ENCODE data around the gene KY.

The KY gene

GRCh38 chr3:134654031-134654430 is 3.2 kb upstream of the KY start:
- no peak for DNase-seq (ENCODE audit: low spot score)
- in situ Hi-C loops (cut with MboI; ENCODE audit: low pct_unique_long_range_greater_than_20kb, low sequenced_read_pairs, unreplicated experiment), result no loop called here
- TF ChIP-seq, protein P1, sequence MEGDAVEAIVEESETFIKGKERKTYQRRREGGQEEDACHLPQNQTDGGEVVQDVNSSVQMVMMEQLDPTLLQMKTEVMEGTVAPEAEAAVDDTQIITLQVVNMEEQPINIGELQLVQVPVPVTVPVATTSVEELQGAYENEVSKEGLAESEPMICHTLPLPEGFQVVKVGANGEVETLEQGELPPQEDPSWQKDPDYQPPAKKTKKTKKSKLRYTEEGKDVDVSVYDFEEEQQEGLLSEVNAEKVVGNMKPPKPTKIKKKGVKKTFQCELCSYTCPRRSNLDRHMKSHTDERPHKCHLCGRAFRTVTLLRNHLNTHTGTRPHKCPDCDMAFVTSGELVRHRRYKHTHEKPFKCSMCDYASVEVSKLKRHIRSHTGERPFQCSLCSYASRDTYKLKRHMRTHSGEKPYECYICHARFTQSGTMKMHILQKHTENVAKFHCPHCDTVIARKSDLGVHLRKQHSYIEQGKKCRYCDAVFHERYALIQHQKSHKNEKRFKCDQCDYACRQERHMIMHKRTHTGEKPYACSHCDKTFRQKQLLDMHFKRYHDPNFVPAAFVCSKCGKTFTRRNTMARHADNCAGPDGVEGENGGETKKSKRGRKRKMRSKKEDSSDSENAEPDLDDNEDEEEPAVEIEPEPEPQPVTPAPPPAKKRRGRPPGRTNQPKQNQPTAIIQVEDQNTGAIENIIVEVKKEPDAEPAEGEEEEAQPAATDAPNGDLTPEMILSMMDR (IDR thresholded peaks at IDR 0.05; ENCODE audit: extremely low read depth, insufficient read depth, missing control alignments), result no peak

- DNase-seq (ENCODE audit: low spot score), result no peak
- in situ Hi-C loops (cut with MboI; ENCODE audit: low pct_unique_long_range_greater_than_20kb, low sequenced_read_pairs, unreplicated experiment), result no loop called here
- TF ChIP-seq, protein P1 (IDR thresholded peaks at IDR 0.05; ENCODE audit: extremely low read depth, insufficient read depth, missing control alignments), result no peak
These were observed 2.2 kb upstream of the KY start for GRCh38 chr3:134652886-134653630.

DNA sequence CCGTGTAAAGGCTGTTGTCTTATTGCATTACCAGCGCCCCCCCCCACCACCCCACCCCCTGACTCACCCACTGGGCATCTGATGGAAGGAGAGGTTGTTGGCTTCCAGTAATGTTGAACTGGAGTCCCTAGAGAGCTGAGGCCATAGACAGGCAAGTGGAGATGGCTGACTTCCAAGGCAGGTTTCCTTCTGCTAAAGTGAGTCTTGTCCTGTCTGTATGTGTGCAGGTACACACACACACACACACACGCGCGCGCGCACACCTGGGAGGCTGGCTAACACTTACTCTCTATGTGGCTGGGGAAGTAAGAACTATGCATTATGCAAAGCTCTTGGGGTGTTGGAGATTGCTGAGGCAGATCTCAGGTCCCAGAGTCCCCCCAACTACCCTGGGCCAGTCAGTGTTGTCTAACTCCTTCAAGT is 1.6 kb upstream of the KY start:
- in situ Hi-C loops (cut with MboI; ENCODE audit: low pct_unique_long_range_greater_than_20kb, low sequenced_read_pairs, unreplicated experiment), result no loop called here
- no peak for DNase-seq (ENCODE audit: low spot score)
- TF ChIP-seq, protein P1 (IDR thresholded peaks at IDR 0.05; ENCODE audit: extremely low read depth, insufficient read depth, missing control alignments), result no peak

GRCh38 chr3:134651347-134652041 is 672 bp upstream of the KY start:
- TF ChIP-seq, protein P1 (IDR thresholded peaks at IDR 0.05; ENCODE audit: extremely low read depth, insufficient read depth, missing control alignments), result no peak
- in situ Hi-C loops (cut with MboI; ENCODE audit: low pct_unique_long_range_greater_than_20kb, low sequenced_read_pairs, unreplicated experiment), result no loop called here
- DNase-seq (ENCODE audit: low spot score), result no peak

DNA sequence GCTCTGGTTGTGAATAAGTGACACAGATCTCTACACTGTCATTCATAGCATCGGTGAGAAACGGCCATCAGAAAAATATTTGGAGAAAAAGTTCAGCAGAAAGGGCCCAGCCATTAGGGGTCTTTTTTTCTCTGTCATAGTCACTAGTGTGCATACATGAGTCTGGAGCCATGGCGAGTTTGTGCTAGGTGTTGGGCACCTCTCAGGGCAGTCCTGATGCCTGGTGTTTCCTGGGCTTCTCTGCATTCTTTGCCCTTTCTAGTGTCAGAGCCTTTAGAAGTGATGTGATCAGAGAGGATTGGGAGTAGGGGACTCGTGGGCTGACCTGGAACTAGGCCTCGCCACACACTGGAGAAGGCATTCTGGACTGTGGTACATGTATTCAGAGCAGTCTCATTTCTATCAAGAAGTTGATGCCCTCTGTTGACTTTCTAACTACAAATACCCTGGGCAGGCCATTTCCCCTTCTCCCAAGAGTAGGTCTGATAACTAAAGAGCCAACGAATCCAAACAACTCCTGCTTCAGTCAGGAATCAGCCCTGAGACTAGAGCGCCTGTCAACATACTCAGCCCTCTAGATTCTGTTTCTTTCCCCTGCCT is 1.6 kb downstream of the KY start:
- TF ChIP-seq, protein P1 (IDR thresholded peaks at IDR 0.05; ENCODE audit: extremely low read depth, insufficient read depth, missing control alignments), result no peak
- in situ Hi-C loops (cut with MboI; ENCODE audit: low pct_unique_long_range_greater_than_20kb, low sequenced_read_pairs, unreplicated experiment), result no loop called here
- no peak for DNase-seq (ENCODE audit: low spot score)

DNA sequence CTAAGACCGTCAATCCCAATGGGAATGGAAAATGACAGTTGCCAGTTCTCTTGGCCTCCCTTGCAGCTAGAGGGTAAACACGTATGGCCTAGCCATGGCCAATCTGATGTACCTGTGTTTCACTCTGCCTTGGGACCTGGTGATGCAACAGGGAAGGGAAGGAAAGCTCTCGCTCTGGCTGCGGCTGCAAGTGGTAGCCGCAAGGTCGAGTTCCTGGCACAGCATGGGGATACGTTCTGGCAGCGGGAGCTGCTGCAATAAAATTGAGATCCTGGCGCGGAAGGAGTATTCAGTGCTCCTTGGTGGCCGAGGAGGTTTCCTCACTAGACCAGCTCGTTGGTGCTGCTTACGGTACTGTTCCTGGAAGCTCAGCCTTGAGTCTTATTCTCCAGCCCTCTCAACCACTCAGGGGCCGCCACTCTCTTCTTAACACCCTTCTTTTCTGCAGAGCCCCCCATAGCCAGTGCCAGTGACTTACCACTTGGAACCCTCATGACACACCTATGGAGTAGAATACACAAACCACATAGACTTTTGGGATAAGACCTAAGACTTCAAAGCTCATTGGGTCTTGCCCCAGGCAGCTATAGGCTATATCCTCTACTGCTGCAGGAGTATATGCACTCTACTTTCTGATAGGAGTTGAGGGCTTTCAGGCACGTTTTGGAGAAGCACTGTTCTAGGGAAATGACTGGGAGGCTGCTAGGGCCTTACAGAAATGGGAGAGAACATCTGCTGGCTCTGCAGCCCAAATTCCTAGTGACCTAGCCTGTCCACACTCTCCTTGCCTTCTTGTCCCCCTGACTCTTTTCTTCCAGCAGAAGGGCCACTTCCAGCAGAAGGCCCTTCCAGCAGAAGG is 2.7 kb downstream of the KY start:
- in situ Hi-C loops (cut with MboI; ENCODE audit: low pct_unique_long_range_greater_than_20kb, low sequenced_read_pairs, unreplicated experiment), result no loop called here
- TF ChIP-seq, protein P1 (IDR thresholded peaks at IDR 0.05; ENCODE audit: extremely low read depth, insufficient read depth, missing control alignments), result no peak
- no peak for DNase-seq (ENCODE audit: low spot score)

Data from GM13977 (cell line).